Posterior cingulate gyrus (tissue), 11 donors: Measurements from ENCODE around the gene LRRC3C.
"Not testable (repeated sequence)": the region's sequence is repeated elsewhere in the genome, so short reads cannot be mapped to it uniquely, and the experiment has no call there.

Source experiments
- DNase-seq, 10 donors: peaks; one replicate each; pipeline versions ENCODE4 v3.0.0 to v3.0.0-alpha.2; 2020 to 2021; ENCODE audit warnings: mixed read lengths in 3 of 10
- intact Hi-C: fragments of 100-400 bp; cut with DNase I; formaldehyde crosslinking; loops from one replicate; pipeline ENCODE4 v1.15.1; 2023

The LRRC3C gene

DNA sequence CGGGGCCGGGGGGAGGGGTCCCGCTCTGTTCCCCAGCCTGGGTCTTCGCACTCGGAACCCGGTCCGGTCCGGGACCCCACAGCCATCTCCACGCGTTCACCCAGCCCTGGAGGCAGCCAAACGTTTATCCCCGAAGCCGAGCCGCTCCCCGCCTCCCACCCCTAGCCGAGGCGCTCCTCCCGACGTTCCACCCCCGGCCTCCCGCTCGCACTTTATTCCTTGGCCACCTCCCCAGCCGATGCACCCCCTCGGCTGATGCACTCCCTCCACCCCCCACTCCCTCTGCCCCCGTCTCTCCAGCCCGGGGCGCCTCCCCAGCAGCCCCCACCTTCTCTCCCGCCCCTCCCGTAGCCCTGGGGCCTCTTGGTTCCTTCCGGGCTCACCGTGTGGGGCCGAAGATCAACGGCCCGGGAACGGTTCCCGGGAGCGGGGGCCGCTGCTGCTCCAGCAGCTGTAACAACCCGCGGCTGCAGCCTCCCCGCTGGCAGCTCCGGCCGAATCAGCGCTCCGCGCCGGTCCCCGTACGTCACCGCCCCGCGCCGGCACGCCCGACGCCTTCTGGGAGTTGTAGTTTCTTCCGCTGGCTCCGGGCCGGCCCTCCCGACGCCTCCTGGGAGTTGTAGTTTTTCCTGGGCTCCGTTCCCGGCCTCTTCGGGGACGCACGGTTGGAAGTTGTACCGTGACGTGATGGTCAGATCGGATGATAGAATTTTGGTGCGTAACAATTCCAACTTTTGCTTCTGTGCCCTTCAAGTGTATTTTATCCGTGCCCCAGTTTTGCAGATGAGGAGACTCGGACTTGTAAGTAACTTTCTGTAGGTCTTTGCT is at the start of gene LRRC3C, which contains the start of gene ORMDL3:
Gene LRRC3C (plus strand): TSS at position 632 of the 828 bp plus-strand sequence. CDS start 13,792 bp downstream, outside the sequence.
Gene ORMDL3 (minus strand): TSS at position 501 of the 828 bp plus-strand sequence. CDS start 3,398 bp downstream, outside the sequence.
- intact Hi-C loops, result loop anchor here (10.0 kb wide), 1 partner anchor 173 kb away; no protein-coding TSS in a partner anchor
- DNase-seq, result peak; percentile 87 to 99 (median 92)

DNA sequence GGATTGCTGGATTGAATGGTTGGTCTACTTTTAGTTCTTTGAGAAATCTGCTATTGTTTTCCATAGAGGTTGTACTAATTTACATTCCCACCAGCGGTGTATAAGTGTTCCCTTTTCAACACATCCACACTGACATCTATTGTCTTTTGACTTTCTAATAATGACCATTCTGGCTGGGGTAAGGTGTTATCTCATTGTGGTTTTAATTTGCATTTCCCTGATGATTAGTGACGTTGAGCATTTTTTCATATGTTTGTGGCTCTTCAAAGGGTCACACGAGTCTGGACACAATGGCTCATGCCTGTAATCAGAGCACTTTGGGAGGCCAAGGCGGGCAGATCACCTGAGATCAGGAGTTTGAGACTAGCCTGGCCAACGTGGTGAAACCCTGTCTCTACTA is 41.4 kb upstream of the LRRC3C start:
- DNase-seq, intact Hi-C loops: not testable (repeated sequence)

GRCh38 chr17:39887078-39887477 is 40.5 kb upstream of the LRRC3C start:
- no peak for DNase-seq
- intact Hi-C loops, result no loop called here

GRCh38 chr17:39889200-39889599 is 38.3 kb upstream of the LRRC3C start:
- DNase-seq, result no peak
- intact Hi-C loops, result no loop called here

- DNase-seq, result no peak
- intact Hi-C loops, result no loop called here
Observed at GRCh38 chr17:39894681-39895376, 32.7 kb upstream of the LRRC3C start.

DNA sequence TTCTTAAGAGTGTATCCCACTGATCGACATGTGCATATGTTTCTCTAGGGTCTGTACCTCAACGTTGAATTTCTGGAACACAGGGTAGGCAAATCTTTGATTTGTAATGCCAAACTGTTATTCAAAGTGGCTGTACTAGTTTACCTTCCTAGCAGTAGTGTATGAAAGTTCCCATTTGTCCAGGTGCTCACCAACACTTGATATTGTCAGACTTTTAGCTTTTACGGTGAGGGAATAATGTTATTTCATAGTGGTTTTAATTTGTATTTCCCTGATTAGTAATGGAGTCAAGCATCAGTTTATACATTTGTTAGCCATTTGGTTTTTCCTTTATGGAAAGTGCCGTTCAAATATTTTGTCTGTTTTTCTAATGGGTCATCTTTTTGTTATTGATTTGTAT is 29.4 kb upstream of the LRRC3C start:
- DNase-seq, result no peak
- intact Hi-C loops, result no loop called here

- intact Hi-C loops, result no loop called here
- DNase-seq, result no peak
Observed at GRCh38 chr17:39899215-39899614, 28.3 kb upstream of the LRRC3C start.

DNA sequence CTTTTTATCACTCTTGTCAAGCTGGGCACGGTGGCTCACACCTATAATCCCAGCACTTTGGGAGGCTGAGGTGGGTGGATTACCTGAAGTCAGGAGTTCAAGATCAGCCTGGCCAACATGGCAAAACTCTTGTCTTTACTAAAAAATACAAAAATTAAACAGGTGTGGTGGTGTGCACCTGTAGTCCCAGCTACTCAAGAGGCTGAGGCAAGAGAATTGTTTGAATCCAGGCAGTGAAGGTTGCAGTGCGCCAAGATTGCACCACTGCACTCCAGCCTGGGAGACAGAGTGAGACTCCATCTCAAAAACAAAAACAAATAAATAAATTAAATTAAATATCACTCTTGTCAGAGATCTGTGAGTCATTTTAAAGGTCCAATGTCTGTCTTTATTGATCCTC is 25.5 kb upstream of the LRRC3C start:
- intact Hi-C loops, DNase-seq: not testable (repeated sequence)

DNA sequence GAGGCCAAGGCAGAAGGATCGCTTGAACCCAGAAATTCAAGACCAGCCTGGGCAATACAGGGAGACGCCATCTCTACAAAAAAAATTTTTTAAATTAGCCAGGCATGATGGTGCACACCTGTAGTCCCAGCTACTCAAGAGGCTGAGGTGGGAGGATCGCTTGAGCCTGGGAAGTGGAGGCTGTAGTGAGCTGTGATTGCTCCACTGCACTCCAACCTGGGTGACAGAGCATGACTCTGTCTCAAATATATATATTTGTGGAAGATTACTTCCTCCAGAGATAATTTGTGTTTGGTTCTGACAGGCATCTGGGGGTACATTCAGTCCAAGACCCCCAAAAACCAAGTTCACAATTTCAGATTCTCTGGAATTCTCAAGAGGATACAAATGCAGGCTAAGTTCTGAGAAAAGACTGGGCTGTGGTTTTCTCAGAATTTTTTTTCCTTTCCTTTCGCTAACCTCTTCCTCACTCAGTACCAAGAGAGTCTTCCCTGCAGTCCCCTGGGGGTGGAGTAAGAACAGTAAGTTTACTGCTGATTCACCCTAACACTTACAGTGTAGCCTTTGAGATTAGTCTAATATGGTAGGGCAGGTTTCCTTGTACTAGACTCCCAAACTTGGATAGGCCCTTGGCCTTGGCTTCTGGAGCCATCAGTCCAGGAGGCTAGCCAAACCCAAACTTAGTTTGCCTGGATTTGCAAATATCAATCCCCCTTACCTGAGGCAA is 24.2 kb upstream of the LRRC3C start:
- DNase-seq, result no peak
- intact Hi-C loops, result no loop called here

DNA sequence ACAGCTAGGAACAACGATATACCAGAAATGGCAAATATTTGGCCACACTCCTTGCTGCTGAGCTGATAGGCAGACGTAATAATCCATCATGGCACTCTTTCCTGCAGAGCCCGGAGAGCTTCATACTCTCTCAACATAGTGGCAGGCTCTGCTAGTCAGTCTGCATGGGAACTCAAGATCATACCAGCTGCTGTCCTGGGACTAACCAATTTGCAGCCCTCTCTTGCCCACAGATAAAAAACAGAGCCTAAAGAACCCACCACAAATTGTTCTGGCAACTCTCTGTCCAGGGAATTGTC is 22.6 kb upstream of the LRRC3C start:
- DNase-seq, result no peak
- intact Hi-C loops, result no loop called here

- intact Hi-C loops, result no loop called here
- no peak for DNase-seq
Observed at GRCh38 chr17:39908789-39909352, 18.7 kb upstream of the LRRC3C start.

DNA sequence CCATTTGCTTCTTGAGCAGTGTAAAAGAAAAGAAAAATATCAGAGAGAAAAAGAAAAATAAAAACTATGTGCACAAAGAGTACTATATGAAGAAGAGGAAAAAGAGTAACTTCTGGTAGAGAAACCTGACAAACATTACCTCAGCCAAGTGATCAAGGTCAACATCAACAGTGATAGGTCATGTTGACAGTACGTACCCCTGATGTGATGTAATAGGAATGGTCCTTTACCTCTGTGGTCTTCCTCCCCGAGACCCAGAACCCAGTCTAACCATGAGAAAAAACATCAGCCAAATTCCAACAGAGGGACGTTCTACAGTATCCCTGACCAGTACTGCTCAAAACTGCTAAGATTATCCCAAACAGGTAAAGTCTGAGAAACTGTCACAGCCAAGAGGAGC is 13.5 kb upstream of the LRRC3C start:
- intact Hi-C loops, result no loop called here
- no peak for DNase-seq

DNA sequence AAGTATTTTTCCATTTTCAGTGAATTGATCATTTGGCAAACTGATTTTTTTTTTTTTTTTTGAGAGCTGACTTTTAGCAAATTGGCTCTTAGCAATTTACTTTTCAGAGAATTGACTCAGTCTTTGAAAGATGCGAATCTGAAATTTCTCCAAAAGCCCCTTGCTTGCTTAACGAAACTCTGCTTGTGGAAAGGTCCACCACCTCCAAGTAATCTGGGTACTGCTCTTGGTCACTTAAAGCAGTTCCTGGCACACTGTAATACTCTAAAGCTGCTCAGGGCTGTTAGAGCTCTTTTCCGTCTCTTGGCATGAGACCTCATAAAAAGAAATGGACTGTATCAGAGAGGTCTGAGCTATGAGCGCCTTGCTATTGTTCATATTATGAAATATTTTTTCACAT is 12.0 kb upstream of the LRRC3C start:
- intact Hi-C loops, result no loop called here
- no peak for DNase-seq

DNA sequence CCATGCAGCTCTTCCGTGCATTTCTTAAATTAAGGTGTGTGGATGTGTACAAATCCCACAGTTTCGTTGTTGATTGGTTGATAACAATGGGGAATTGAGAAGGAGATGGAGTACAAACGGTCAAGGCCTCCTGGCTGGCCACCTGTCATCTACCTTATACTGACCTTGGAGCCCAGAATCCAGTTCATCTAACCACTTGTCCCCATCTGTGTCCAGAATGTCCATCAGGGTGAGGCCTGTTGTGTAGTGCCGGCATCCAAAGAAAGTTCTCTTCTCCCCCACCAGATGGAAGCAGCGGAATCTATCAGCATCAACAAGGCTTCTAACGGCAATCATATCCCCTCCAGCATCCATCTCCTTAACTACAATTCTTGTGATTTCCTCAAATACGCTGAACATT is 10.6 kb upstream of the LRRC3C start:
- intact Hi-C loops, result no loop called here
- DNase-seq, result peak in 1 of 10 donors; percentile 22

GRCh38 chr17:39919087-39919683 is 8.3 kb upstream of the LRRC3C start:
- intact Hi-C loops, result no loop called here
- peak in 1 of 10 donors; percentile 58 for DNase-seq

GRCh38 chr17:39920218-39921210 is 7.0 kb upstream of the LRRC3C start:
- intact Hi-C loops, result loop anchor here (10.0 kb wide), 1 partner anchor 166 kb away; no protein-coding TSS in a partner anchor
- peak in 1 of 10 donors; percentile 65 for DNase-seq

DNA sequence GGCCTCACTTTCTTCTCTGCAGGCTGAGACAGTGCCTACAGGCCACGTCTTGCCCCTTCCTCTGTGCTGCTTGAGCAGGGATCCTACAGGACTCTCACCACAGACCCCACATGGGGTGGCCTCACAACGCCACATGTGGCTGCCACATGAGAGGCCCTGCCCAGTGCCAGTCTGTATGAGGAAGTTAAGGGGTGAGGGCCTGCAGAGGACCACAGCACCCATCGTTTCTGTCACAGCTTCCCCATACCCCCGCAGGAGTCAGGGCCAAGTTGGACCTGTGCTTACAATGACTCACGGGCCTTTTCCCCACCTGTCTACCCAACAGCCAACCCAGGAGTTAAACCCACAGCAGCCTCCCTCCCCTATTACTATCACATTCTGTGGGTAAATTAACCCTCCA is 6.2 kb upstream of the LRRC3C start:
- intact Hi-C loops, result loop anchor here (10.0 kb wide), 1 partner anchor 167 kb away; no protein-coding TSS in a partner anchor
- peak in 1 of 10 donors; percentile 85 for DNase-seq

DNA sequence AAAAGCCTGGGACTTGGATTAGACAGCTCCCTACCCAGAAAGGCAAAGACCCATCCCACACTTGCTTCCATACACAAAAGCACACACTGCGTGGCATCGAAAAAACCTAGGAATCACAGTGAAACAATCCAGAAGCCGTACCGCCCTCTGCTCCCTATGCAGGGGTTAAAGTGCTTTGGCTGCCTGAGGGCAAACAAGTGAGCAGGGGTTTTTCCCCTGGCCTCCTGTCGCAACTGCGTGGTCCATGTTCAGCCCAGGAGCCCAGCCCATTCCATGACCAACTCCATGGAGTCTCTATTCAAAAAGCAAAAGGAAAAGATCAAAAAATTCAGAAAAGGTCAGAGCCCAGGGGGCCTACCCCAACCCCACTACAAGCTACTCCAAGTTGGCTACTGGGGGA is 5.5 kb upstream of the LRRC3C start:
- intact Hi-C loops, result loop anchor here (10.0 kb wide), 1 partner anchor 167 kb away; no protein-coding TSS in a partner anchor
- DNase-seq, result peak in 1 of 10 donors; percentile 25

DNA sequence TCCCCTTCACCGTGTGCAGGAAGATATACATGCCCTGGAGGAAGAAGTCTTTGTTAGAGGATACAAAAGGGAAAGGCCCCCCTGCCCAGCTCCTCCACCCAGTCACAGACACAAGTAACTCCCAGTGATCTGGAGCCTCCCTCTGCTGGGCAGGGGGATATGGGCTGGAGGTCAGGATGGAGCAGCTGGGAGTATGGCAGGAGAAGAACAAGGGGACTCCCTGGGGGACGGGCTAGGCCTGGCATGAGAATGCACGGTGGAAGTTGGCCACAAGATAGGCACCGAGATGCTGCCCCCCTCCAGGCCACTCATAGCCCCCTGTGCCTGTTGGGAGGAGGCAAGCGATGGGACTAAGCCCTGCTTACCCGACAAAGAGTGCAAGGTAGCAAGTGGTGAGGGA is 4.3 kb upstream of the LRRC3C start:
- intact Hi-C loops, result loop anchor here (10.0 kb wide), 1 partner anchor 168 kb away; no protein-coding TSS in a partner anchor
- peak in 1 of 10 donors; percentile 44 for DNase-seq
